GM18858 (cell line): ENCODE results near the gene ARHGAP18.
A peak's percentile ranks its signal among the peaks of the same experiment; 100 is the strongest.

Experiments
- ATAC-seq: cut with Tn5 transposase; IDR thresholded peaks from one replicate; pipeline ENCODE4 v1.9.1; 2021; ENCODE audit not compliant: unreplicated experiment

ARHGAP18 gene

GRCh38 chr6:129671442-129672340 lies 38.3 kb downstream of the ARHGAP18 start:
- peak; percentile 66 for ATAC-seq

GRCh38 chr6:129670634-129671033 lies 39.3 kb downstream of the ARHGAP18 start:
- ATAC-seq, result no peak

GRCh38 chr6:129667621-129668020 lies 42.4 kb downstream of the ARHGAP18 start:
- no peak for ATAC-seq

GRCh38 chr6:129667034-129667433 lies 42.9 kb downstream of the ARHGAP18 start:
- no peak for ATAC-seq

GRCh38 chr6:129665555-129665954 lies 44.4 kb downstream of the ARHGAP18 start:
- ATAC-seq, result no peak

GRCh38 chr6:129663531-129663930 lies 46.4 kb downstream of the ARHGAP18 start:
- no peak for ATAC-seq

GRCh38 chr6:129662980-129663431 lies 47.0 kb downstream of the ARHGAP18 start:
- ATAC-seq, result peak; percentile 82

- ATAC-seq, result peak; percentile 60
These were observed 47.6 kb downstream of the ARHGAP18 start for GRCh38 chr6:129662406-129662766.

- peak; percentile 8 for ATAC-seq
These were observed 48.2 kb downstream of the ARHGAP18 start for GRCh38 chr6:129661536-129662405.

GRCh38 chr6:129660346-129660676 lies 49.7 kb downstream of the ARHGAP18 start:
- no peak for ATAC-seq

- no peak for ATAC-seq
These were observed 50.2 kb downstream of the ARHGAP18 start for GRCh38 chr6:129659590-129660345.

- no peak for ATAC-seq
These were observed 50.8 kb downstream of the ARHGAP18 start for GRCh38 chr6:129659167-129659566.

- no peak for ATAC-seq
These were observed 52.5 kb downstream of the ARHGAP18 start for GRCh38 chr6:129657483-129657882.

- no peak for ATAC-seq
These were observed 54.6 kb downstream of the ARHGAP18 start for GRCh38 chr6:129655334-129655733.

- no peak for ATAC-seq
These were observed 56.2 kb downstream of the ARHGAP18 start for GRCh38 chr6:129653746-129654145.

GRCh38 chr6:129653229-129653628 lies 56.7 kb downstream of the ARHGAP18 start:
- ATAC-seq, result no peak

- no peak for ATAC-seq
These were observed 58.7 kb downstream of the ARHGAP18 start for GRCh38 chr6:129651291-129651691.

GRCh38 chr6:129648819-129649491 lies 61.0 kb downstream of the ARHGAP18 start:
- ATAC-seq, result no peak

- ATAC-seq, result peak; percentile 7
These were observed 62.9 kb downstream of the ARHGAP18 start for GRCh38 chr6:129647044-129647443.

GRCh38 chr6:129646642-129647041 lies 63.3 kb downstream of the ARHGAP18 start:
- ATAC-seq, result peak; percentile 91
